Liver (tissue), 9 donors: Measurements from ENCODE around the gene SSPN. TPM values are rescaled to one million over a fixed set of nuclear protein-coding genes. Genes with fewer than 3 reads are reported as not detected.
A peak's percentile ranks its signal among the peaks of the same experiment; 100 is the strongest.

ENCODE experiments used
- DNase-seq: peaks from one replicate; pipeline ENCODE4 v3.0.0-alpha.2; 2017; ENCODE audit warnings: low spot score
- H3K27ac ChIP-seq, 2 donors: one replicate each; pipeline ENCODE4 v1.7.0; 2013; ENCODE audit warnings: inconsistent platforms in 2 of 2, low read length in 2 of 2, control low read depth in 1 of 2, low read depth in 1 of 2, mild to moderate bottlenecking in 1 of 2
- H3K27me3 ChIP-seq, 4 donors: one replicate each; pipeline versions ENCODE4 v1.6.1 to v1.7.0; 2013; ENCODE audit warnings: low read length in 3 of 4, inconsistent platforms in 1 of 4, mild to moderate bottlenecking in 1 of 4, moderate library complexity in 1 of 4; ENCODE audit not compliant: control insufficient read depth in 4 of 4, insufficient read depth in 4 of 4
- H3K36me3 ChIP-seq, 4 donors: one replicate each; pipeline versions ENCODE4 v1.6.1 to v1.7.0; 2013; ENCODE audit warnings: low read length in 3 of 4, mild to moderate bottlenecking in 3 of 4, low read depth in 1 of 4, moderate library complexity in 1 of 4; ENCODE audit not compliant: control insufficient read depth in 4 of 4, insufficient read depth in 3 of 4
- H3K4me1 ChIP-seq, 4 donors: one replicate each; pipeline versions ENCODE4 v1.6.1 to v1.7.0; 2013; ENCODE audit warnings: low read length in 3 of 4, mild to moderate bottlenecking in 3 of 4, moderate library complexity in 1 of 4; ENCODE audit not compliant: control insufficient read depth in 4 of 4, insufficient read depth in 4 of 4
- H3K4me3 ChIP-seq, 3 donors: one replicate each; pipeline versions ENCODE4 v1.6.1 to v1.7.0; 2013; ENCODE audit warnings: low read length in 3 of 3, control low read depth in 1 of 3, low read depth in 1 of 3, mild to moderate bottlenecking in 1 of 3
- H3K9ac ChIP-seq, 2 donors: one replicate each; pipeline ENCODE4 v1.7.0; 2013; ENCODE audit warnings: low read length in 2 of 2, mild to moderate bottlenecking in 2 of 2, moderate library complexity in 2 of 2, control low read depth in 1 of 2, low read depth in 1 of 2
- H3K9me3 ChIP-seq, 4 donors: one replicate each; pipeline versions ENCODE4 v1.6.1 to v1.7.0; 2013; ENCODE audit warnings: low read length in 3 of 4; ENCODE audit not compliant: control insufficient read depth in 4 of 4
- ATF3 ChIP-seq: IDR thresholded peaks from 2 replicates; pipeline ENCODE4 v1.6.1; 2016; ENCODE audit warnings: antibody characterized with exemption
- CTCF ChIP-seq: fragments of 150-350 bp; IDR thresholded peaks from 2 replicates; pipeline ENCODE4 v1.5.1; 2017; ENCODE audit warnings: improper control_type of control experiment, low read depth, low read length; ENCODE audit not compliant: missing input control
- EGR1 ChIP-seq, 2 donors: IDR thresholded peaks; 2 replicates each; pipeline ENCODE4 v1.6.1; 2016 to 2018; ENCODE audit warnings: antibody characterized with exemption in 2 of 2, low read depth in 2 of 2
- FOXA1 ChIP-seq: IDR thresholded peaks from 2 replicates; pipeline ENCODE4 v1.6.1; 2016; ENCODE audit warnings: antibody characterized with exemption
- FOXA2 ChIP-seq: IDR thresholded peaks from 2 replicates; pipeline ENCODE4 v1.6.1; 2016; ENCODE audit warnings: antibody characterized with exemption
- GABPA ChIP-seq, 2 donors: IDR thresholded peaks in 1 of 2; conservative IDR thresholded peaks in 1 of 2; 2 replicates each; pipeline ENCODE4 v1.6.1; 2016; ENCODE audit warnings: antibody characterized with exemption in 2 of 2, mild to moderate bottlenecking in 1 of 2, moderate library complexity in 1 of 2
- HNF4G ChIP-seq: IDR thresholded peaks from 2 replicates; pipeline ENCODE4 v1.6.1; 2016; ENCODE audit warnings: antibody characterized with exemption
- JUND ChIP-seq, 2 donors: IDR thresholded peaks; 2 replicates each; pipeline ENCODE4 v1.6.1; 2016; ENCODE audit warnings: antibody characterized with exemption in 2 of 2
- MAX ChIP-seq: IDR thresholded peaks from 2 replicates; pipeline ENCODE4 v1.6.1; 2016; ENCODE audit warnings: antibody characterized with exemption
- RAD21 ChIP-seq, 2 donors: IDR thresholded peaks; 2 replicates each; pipeline ENCODE4 v1.6.1; 2016; ENCODE audit warnings: antibody characterized with exemption in 2 of 2, mild to moderate bottlenecking in 2 of 2
- REST ChIP-seq: IDR thresholded peaks from 2 replicates; pipeline ENCODE4 v1.6.1; 2016; ENCODE audit warnings: antibody characterized with exemption, mild to moderate bottlenecking
- RXRA ChIP-seq, 2 donors: IDR thresholded peaks; 2 replicates each; pipeline ENCODE4 v1.6.1; 2017 to 2018; ENCODE audit warnings: antibody characterized with exemption in 2 of 2, mild to moderate bottlenecking in 1 of 2
- SP1 ChIP-seq: IDR thresholded peaks from 2 replicates; pipeline ENCODE4 v1.6.1; 2018; ENCODE audit warnings: antibody characterized with exemption, mild to moderate bottlenecking
- TAF1 ChIP-seq: conservative IDR thresholded peaks from 2 replicates; pipeline ENCODE4 v1.6.1; 2016; ENCODE audit warnings: antibody characterized with exemption, mild to moderate bottlenecking
- YY1 ChIP-seq: IDR thresholded peaks from 2 replicates; pipeline ENCODE4 v1.6.1; 2016; ENCODE audit warnings: antibody characterized with exemption, mild to moderate bottlenecking
- ZBTB33 ChIP-seq: IDR thresholded peaks from 2 replicates; pipeline ENCODE4 v1.6.1; 2016; ENCODE audit warnings: antibody characterized with exemption
- WGBS: extraction: QIAGEN DNeasy Blood & Tissue Kit; methylation state at CpG from one replicate; pipeline ENCODE4 v1.1.7; 2013; 5-methylcytosine and 5-hydroxymethylcytosine counted together
- polyA plus RNA-seq, 2 donors: library from polyadenylated mRNA; stranded (reverse) in 1 of 2; unstranded in 1 of 2; fragments of 200-250 nt in 1 of 2; fragments of >200 nt in 1 of 2; fragmentation: Nextera tagmentation in 1 of 2; extraction: Ambion mirVana in 1 of 2; gene quantifications; one replicate each; pipeline versions ENCODE4 v1.2.1 to v1.2.3, GENCODE V29; 2013 to 2015
- total RNA-seq, 2 donors: library from RNA; depleted of rRNA; stranded (reverse); fragments of >200 nt; gene quantifications; one replicate each; pipeline ENCODE4 v1.2.3, GENCODE V29; 2014
- donor health status: healthy.
- donor health status: healthy.
- donor health status: healthy.
- donor health status: healthy.
- donor health status: healthy.

Gene SSPN
- total and polyA plus RNA-seq, 4 donors: 0.33 to 0.67 (median 0.46) TPM

GRCh38 chr12:26195641-26196420 lies 458 bp downstream of the SSPN start:
- Histone ChIP-seq H3K4me1 (peaks cover 4 to 10% (median 7%) of the 10 kb centered on the region in 4 donors), H3K36me3 (no peaks in the 10 kb centered on the region), H3K9me3 (no peaks in the 10 kb centered on the region), H3K9ac (no peak overlapping the region), H3K27me3 (peaks cover 0 to 6% (median 3%) of the 10 kb centered on the region in 4 donors), H3K27ac (no peak overlapping the region), H3K4me3 (peak overlapping the region; percentile 14 to 63 (median 52))
- 3% methylated on average over 45 of the region's 45 CpGs for WGBS
- TF ChIP-seq TAF1: no peak
- no peak for TF ChIP-seq ZBTB33
- no peak for TF ChIP-seq FOXA2
- TF ChIP-seq REST: no peak
- TF ChIP-seq SP1: no peak
- TF ChIP-seq RXRA (IDR thresholded peaks at IDR 0.05): no peak
- TF ChIP-seq CTCF: no peak
- no peak for TF ChIP-seq FOXA1
- DNase-seq: no peak

- no peaks in the 10 kb centered on the region for H3K36me3 ChIP-seq
- 71% methylated on average over 5 of the region's 5 CpGs for WGBS
- H3K4me3 ChIP-seq: peak overlapping the region in 1 of 3 donors; percentile 63
- no peaks in the 10 kb centered on the region for H3K9me3 ChIP-seq
- peaks cover 0 to 6% (median 3%) of the 10 kb centered on the region in 4 donors for H3K27me3 ChIP-seq
- H3K4me1 ChIP-seq: peaks cover 4 to 10% (median 7%) of the 10 kb centered on the region in 4 donors
- H3K9ac ChIP-seq: no peak overlapping the region
- DNase-seq: no peak
- no peak overlapping the region for H3K27ac ChIP-seq
- TF ChIP-seq RXRA (IDR thresholded peaks at IDR 0.05): no peak
- TF ChIP-seq SP1: no peak
- no peak for TF ChIP-seq MAX
- no peak for TF ChIP-seq FOXA1
- no peak for TF ChIP-seq REST
- TF ChIP-seq YY1: no peak
- TF ChIP-seq HNF4G: no peak
- no peak for TF ChIP-seq JUND (IDR thresholded peaks at IDR 0.05)
- no peak for TF ChIP-seq CTCF
- no peak for TF ChIP-seq RAD21 (IDR thresholded peaks at IDR 0.05)
- no peak for TF ChIP-seq EGR1 (IDR thresholded peaks at IDR 0.05; ENCODE audit: low read depth in 2 of 2)
- TF ChIP-seq ATF3: no peak
- TF ChIP-seq GABPA (IDR thresholded peaks at IDR 0.05 in 1 of 2, conservative IDR thresholded peaks at IDR 0.05 in 1 of 2): no peak
- TF ChIP-seq TAF1: no peak
These were observed 996 bp downstream of the SSPN start for GRCh38 chr12:26196421-26196716.
